ENCODE data around the gene DARS1.
"Not testable (repeated sequence)": the region's sequence is repeated elsewhere in the genome, so short reads cannot be mapped to it uniquely, and the experiment has no call there.

DARS1 gene

GRCh38 chr2:135980434-135981079 is 4.9 kb downstream of the DARS1 start:
- peak in 1 of 5 experiments; percentile 23 for DNase-seq

GRCh38 chr2:135975702-135976101 is 9.7 kb downstream of the DARS1 start:
- DNase-seq, result peak in 1 of 5 experiments; percentile 30

- DNase-seq, result no peak
These were observed 11.4 kb downstream of the DARS1 start for GRCh38 chr2:135974036-135974435.

- DNase-seq, result no peak
These were observed 15.6 kb downstream of the DARS1 start for GRCh38 chr2:135969655-135970387.

GRCh38 chr2:135965756-135966155 is 19.7 kb downstream of the DARS1 start:
- DNase-seq, result no peak

- not testable (repeated sequence) for DNase-seq
These were observed 21.0 kb downstream of the DARS1 start for GRCh38 chr2:135964404-135964803.

- no peak for DNase-seq
These were observed 21.6 kb downstream of the DARS1 start for GRCh38 chr2:135963841-135964240.

- peak in 1 of 5 experiments; percentile 86 for DNase-seq
These were observed 22.9 kb downstream of the DARS1 start for GRCh38 chr2:135962366-135963123.

- peak in 1 of 5 experiments; percentile 96 for DNase-seq
These were observed 24.5 kb downstream of the DARS1 start for GRCh38 chr2:135960656-135961551.

GRCh38 chr2:135960150-135960549 is 25.3 kb downstream of the DARS1 start:
- DNase-seq, result peak in 1 of 5 experiments; percentile 65

GRCh38 chr2:135958927-135959326 is 26.5 kb downstream of the DARS1 start:
- not testable (repeated sequence) for DNase-seq

GRCh38 chr2:135954020-135954601 is 31.3 kb downstream of the DARS1 start:
- peak in 2 of 5 experiments; percentile 27 to 39 for DNase-seq

GRCh38 chr2:135952891-135953290 is 32.5 kb downstream of the DARS1 start:
- no peak for DNase-seq

- DNase-seq, result no peak
These were observed 34.3 kb downstream of the DARS1 start for GRCh38 chr2:135951041-135951583.

GRCh38 chr2:135949451-135950234 is 35.8 kb downstream of the DARS1 start:
- no peak for DNase-seq

- DNase-seq, result peak in 4 of 5 experiments; percentile 2 to 79 (median 24)
These were observed 36.6 kb downstream of the DARS1 start for GRCh38 chr2:135948642-135949355.

GRCh38 chr2:135948141-135948540 is 37.3 kb downstream of the DARS1 start:
- DNase-seq, result no peak

GRCh38 chr2:135947483-135947882 is 37.9 kb downstream of the DARS1 start:
- DNase-seq, result no peak

- DNase-seq, result no peak
These were observed 39.9 kb downstream of the DARS1 start for GRCh38 chr2:135945526-135945925.

- peak in 1 of 5 experiments; percentile 24 for DNase-seq
These were observed 40.8 kb downstream of the DARS1 start for GRCh38 chr2:135944625-135945024.
